ENCODE data around the gene RNPEPL1.
"Not testable (repeated sequence)": the region's sequence is repeated elsewhere in the genome, so short reads cannot be mapped to it uniquely, and the experiment has no call there.

DNA sequence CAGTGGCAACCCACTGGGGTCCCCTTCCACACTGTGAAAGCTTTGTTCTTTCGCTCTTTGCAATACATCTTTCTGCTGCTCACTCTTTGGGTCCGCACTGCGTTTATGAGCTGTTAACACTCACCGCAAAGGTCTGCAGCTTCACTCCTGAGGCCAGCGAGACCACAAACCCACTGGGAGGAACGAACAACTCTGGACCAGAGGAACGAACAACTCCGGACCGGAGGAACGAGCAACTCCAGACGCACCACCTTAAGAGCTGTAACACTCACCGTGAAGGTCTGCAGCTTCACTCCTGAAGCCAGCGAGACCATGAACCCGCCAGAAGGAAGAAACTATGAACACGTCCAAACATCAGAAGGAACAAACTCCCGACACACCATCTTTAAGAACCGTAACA lies 29.2 kb upstream of the RNPEPL1 start:
- not testable (repeated sequence) for TF ChIP-seq CTCF, POLR2A (IDR thresholded peaks at IDR 0.05)

All from Peyer's patch (tissue), 4 donors.